K562 (cell line): ENCODE data around the gene ABCF3. TPM values are rescaled to one million over a fixed set of nuclear protein-coding genes. Genes with fewer than 3 reads are reported as not detected.
A peak's percentile ranks its signal among the peaks of the same experiment; 100 is the strongest.

Experiments
- AFF1 ChIP-seq, 2 experiments: fragments of 450-650 bp; IDR thresholded peaks; 2 replicates each; pipeline ENCODE4 v1.6.1; 2018; ENCODE audit warnings: mild to moderate bottlenecking in 2 of 2, low read depth in 1 of 2; ENCODE audit not compliant: partially characterized antibody in 2 of 2
- CBFB ChIP-seq: sonication (generic); formaldehyde crosslinking; IDR thresholded peaks from 2 replicates; pipeline ENCODE4 v1.4.0; 2020; ENCODE audit warnings: mild to moderate bottlenecking, missing genetic modification reagents
- CREB5 ChIP-seq: fragments of 250-450 bp; sonication (Bioruptor Pico); IDR thresholded peaks from 2 replicates; pipeline ENCODE4 v1.5.0; 2020; ENCODE audit warnings: mild to moderate bottlenecking
- GABPB1 ChIP-seq: sonication (generic); formaldehyde crosslinking; IDR thresholded peaks from 2 replicates; pipeline ENCODE4 v1.8.0; 2022; ENCODE audit warnings: mild to moderate bottlenecking, missing genetic modification reagents
- HLTF ChIP-seq: fragments of 450-650 bp; IDR thresholded peaks from 2 replicates; pipeline ENCODE4 v1.6.1; 2016
- MITF ChIP-seq: IDR thresholded peaks from 2 replicates; pipeline ENCODE4 v1.6.1; 2014; ENCODE audit warnings: antibody characterized with exemption
- NCOA4 ChIP-seq: fragments of 450-650 bp; IDR thresholded peaks from 2 replicates; pipeline ENCODE4 v1.6.1; 2018; ENCODE audit warnings: mild to moderate bottlenecking; ENCODE audit not compliant: partially characterized antibody
- SREBF1 ChIP-seq: fragments of 150-350 bp; IDR thresholded peaks from 2 replicates; pipeline ENCODE4 v1.6.1; 2014; ENCODE audit warnings: antibody characterized with exemption, low read depth, low read length, borderline replicate concordance
- STAT6 ChIP-seq: sonication (generic); formaldehyde crosslinking; IDR thresholded peaks from 2 replicates; pipeline ENCODE4 v1.8.1; 2023; ENCODE audit warnings: mild to moderate bottlenecking, missing genetic modification reagents
- UBTF ChIP-seq, 2 experiments: IDR thresholded peaks; 2 replicates each; pipeline ENCODE4 v1.6.1; 2012; ENCODE audit warnings: improper control_type of control experiment in 2 of 2, low read depth in 2 of 2, low read length in 2 of 2, borderline replicate concordance in 1 of 2
- ZNF23 ChIP-seq: fragments of 250-450 bp; sonication (Bioruptor Pico); IDR thresholded peaks from 2 replicates; pipeline ENCODE4 v1.4.0; 2020; ENCODE audit warnings: mild to moderate bottlenecking
- ZNF324 ChIP-seq: fragments of 250-450 bp; sonication (Bioruptor Pico); IDR thresholded peaks from 2 replicates; pipeline ENCODE4 v1.4.0; 2020; ENCODE audit warnings: mild to moderate bottlenecking
- ZNF384 ChIP-seq: IDR thresholded peaks from 2 replicates; pipeline ENCODE4 v1.6.1; 2012; ENCODE audit warnings: low read depth, low read length, improper control_type of control experiment
- ZNF445 ChIP-seq: fragments of 250-450 bp; sonication (Bioruptor Pico); IDR thresholded peaks from 2 replicates; pipeline ENCODE4 v1.4.0; 2020; ENCODE audit warnings: low read depth, mild to moderate bottlenecking, moderate library complexity
- ZNF830 ChIP-seq: fragments of 250-450 bp; sonication (Bioruptor Pico); IDR thresholded peaks from 2 replicates; pipeline ENCODE4 v1.5.0; 2021; ENCODE audit warnings: mild to moderate bottlenecking
- polyA plus RNA-seq, 8 experiments: library from polyadenylated mRNA; depleted of rRNA in 4 of 8; stranded (reverse) in 5 of 8; unstranded in 3 of 8; fragments of >200 nt; fragmentation: Nextera tagmentation in 2 of 8; fragmentation: Illumina TruSeq in 1 of 8; extraction: Ambion mirVana in 2 of 8; extraction: Trizol in 1 of 8; gene quantifications; 2 replicates each; pipeline versions ENCODE4 v1.2.1 to v1.2.3, GENCODE V29; 2011 to 2014; ENCODE audit warnings: inconsistent platforms in 1 of 8, missing spikeins in 1 of 8
- total RNA-seq, 7 experiments: library from RNA; depleted of rRNA in 6 of 7; stranded (reverse); fragments of >200 nt in 6 of 7; fragmentation: Illumina TruSeq in 2 of 7; extraction: Trizol in 2 of 7; gene quantifications; 2 replicates each; pipeline versions ENCODE4 v1.2.1 to v1.2.3, GENCODE V29; 2011 to 2021; ENCODE audit warnings: low replicate concordance in 1 of 7

The ABCF3 gene
- total and polyA plus RNA-seq, 9 of the 15 experiments (the other 6 are each of a cell fraction or from before 2014, with no cell fraction given), result 6.7 to 77.9 (median 45.1) TPM

GRCh38 chr3:184185461-184186183, 377 bp upstream of the ABCF3 start (continued):
- no peak for TF ChIP-seq CREB5 (CRISPR knock-in tag)
- peak; percentile 67; the same call in 1 of the 2 replicates for TF ChIP-seq MITF
- TF ChIP-seq CBFB (CRISPR knock-in tag), result no peak
- TF ChIP-seq ZNF445 (CRISPR knock-in tag), result no peak; the same call in 1 of the 2 replicates
- TF ChIP-seq ZNF830 (CRISPR knock-in tag), result 0 out of 2 replicates have a peak, but pooled peaks have one; percentile 50
- peak; percentile 69; the same call in 1 of the 2 replicates for TF ChIP-seq ZNF384
- TF ChIP-seq NCOA4, result no peak
- TF ChIP-seq ZNF23 (CRISPR knock-in tag), result 0 out of 2 replicates have a peak, but pooled peaks have one; percentile 25
- no peak for TF ChIP-seq ZNF324 (CRISPR knock-in tag)
- peak; percentile 74 for TF ChIP-seq GABPB1 (CRISPR knock-in tag)
- no peak; a peak in 1 of 4 replicates for TF ChIP-seq UBTF (IDR thresholded peaks at IDR 0.05; ENCODE audit: borderline replicate concordance in 1 of 2, low read depth in 2 of 2, low read length in 2 of 2)
- TF ChIP-seq SREBF1, result no peak
- TF ChIP-seq HLTF, result no peak
- TF ChIP-seq STAT6 (CRISPR knock-in tag), result no peak; the same call in 1 of the 2 replicates
- TF ChIP-seq AFF1 (IDR thresholded peaks at IDR 0.05; ENCODE audit: low read depth in 1 of 2, partially characterized antibody in 2 of 2), result peak in 1 of 2 experiments; percentile 92
